ENCODE results near the gene TBX2.
"Not testable (repeated sequence)": the region's sequence is repeated elsewhere in the genome, so short reads cannot be mapped to it uniquely, and the experiment has no call there.

The TBX2 gene

DNA sequence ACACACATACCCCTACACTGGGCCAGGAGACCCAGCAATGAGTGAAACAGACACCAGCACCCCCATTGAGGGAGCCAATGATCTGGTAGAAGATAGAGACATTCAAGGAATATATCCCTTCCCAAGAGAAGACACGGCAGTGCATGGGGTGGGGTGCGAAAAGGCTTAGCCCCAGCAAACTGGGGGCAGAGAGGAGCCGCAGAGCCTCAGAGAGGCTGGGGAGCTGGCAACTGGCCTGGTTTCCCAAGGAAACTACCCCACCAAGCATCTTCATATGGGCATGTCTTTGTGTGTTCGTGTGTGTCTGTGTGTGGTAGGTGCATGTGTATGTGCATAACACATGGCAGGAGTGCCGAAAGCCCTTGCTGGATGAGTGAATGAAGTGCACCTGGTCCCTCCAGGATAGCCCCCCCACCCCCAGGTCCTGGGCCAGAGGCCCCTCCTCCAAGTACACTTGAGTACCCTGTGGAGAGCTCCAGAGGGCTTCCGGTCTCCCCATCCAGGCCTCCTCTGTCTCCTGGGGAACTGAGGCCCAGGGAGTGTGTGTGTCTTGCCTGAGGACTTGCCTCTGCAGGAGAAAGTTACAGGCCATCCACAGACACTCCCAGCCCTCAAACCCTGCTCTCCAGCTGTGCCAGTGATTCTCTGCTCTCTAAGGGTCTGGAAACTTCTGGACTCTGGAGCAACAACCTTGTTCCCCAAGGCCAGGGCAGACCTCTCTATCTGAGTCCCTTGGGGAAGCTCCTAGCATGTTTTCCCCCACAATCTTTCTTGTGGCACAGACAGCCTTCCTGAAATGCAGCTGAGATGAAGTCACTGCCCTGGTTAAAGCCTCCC is 15.9 kb downstream of the TBX2 start:
- DNase-seq, result no peak

DNA sequence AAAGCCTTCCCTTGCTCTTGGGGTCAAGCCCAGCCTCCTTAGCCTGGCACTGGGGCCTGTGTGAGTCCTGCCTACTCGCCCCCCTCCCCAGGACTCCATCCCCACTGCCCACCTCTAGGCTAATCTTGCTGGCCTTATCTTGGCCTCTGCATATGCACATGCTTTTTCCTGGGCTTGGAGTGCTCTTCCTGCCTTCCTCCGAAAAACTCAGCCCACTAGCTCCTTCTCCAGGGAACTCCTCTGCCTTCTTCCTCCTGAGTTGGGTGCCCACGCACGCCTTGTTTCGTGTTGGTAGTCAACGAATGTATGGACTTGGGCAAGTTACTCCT is 16.5 kb downstream of the TBX2 start:
- DNase-seq, result no peak

DNA sequence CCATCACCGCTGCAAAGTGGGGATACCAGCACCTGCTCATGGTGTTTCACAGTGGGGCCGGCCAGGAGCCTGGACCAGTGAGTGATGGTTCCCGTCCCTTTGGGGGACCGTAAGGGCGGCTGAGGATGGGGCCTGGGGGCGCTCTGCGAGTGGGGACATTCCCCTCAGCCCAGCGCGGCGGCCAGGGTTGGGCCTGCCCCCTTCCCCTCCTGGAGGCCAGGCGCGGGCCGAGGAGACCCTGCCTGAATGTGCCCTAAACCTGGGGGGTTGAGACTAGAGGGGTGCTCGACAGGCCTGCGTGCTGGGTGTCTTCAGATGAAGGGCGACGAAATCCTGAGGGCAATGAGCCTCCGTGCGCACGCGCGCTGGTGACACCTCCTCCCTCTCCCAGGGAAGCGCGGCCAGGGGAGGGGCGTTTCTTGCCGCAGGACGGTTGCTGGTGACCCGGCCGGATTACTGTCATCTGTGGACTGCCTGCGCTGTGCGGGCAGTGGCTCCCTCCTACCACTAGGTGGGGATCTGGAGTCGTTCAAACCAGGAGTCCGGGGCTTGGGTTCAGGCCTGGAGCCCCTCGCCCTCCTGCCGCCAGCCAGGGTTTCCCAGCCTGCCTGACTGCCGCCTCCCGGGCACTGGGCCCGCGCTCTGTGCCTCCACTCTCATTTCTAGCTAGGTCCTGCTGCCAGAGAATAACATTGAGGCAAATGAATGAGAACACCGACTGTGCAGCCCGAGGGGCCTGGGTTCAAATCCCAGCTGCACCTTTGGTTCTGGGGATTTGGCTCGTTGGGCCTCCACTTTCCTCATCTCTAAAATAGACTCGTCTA is 17.1 kb downstream of the TBX2 start:
- peak; percentile 93 for DNase-seq

DNA sequence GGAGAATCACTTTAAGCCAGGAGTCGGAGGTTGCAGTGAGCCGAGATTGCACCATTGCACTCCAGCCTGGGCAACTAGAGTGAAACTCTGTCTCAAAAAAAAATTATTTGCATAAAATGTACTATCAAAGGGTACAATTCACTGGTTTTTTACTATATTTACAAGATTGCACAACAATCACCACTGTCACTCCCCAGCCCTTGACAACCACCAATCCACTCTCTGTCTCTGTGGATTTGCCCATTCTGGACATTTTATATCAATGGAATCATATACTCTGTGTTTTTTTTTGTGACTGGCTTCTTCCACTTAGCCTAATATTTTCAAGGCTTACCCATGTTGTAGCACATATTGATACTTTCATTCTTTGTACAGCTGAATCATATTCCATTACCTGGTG is 18.8 kb downstream of the TBX2 start:
- DNase-seq, result no peak

DNA sequence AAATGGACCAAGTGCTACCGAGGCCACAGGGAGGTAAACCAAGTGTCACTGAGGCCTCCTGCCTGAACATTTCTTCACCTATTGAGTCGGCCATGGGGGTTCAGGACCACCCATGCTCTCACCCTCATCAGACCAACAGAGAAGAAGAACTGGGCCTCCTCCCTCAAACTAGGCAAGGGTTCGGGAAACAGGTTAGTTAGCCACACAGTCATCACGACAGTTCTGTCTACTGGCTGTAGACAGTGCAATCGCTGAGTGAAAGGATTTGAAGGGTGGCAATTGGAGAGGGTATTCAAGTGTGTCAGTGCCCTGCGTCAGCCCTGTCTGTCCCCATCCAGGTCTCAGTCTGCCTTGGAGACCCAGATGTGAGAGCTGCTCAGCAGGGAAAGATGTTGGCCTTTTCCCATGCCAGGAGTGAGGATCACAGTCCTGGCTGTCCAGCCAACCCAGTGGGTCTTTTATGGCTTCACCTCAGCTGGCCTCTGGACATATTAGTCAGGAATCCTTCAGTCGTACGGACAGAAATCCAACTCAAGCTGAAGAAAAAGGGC is 19.9 kb downstream of the TBX2 start:
- DNase-seq, result no peak

DNA sequence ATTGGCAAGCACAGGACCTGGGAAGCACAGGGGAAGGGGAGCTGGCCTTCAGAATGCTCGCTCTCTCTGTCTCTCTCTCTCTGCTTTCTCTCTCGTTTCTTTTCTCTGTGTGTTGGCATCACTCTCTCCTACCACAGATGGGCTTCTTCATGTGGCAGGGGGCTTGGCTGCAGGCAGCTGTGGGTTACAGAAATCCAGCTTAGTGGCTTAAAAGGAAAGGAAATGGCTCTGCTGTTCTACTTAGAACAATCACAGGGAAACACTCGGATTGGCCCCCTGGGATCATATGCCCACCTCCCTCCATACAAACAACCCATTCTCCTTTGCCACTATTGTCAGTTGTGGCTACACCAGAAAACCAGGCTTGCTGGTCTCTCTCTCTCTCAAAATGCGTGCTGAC is 20.4 kb downstream of the TBX2 start:
- no peak for DNase-seq

DNA sequence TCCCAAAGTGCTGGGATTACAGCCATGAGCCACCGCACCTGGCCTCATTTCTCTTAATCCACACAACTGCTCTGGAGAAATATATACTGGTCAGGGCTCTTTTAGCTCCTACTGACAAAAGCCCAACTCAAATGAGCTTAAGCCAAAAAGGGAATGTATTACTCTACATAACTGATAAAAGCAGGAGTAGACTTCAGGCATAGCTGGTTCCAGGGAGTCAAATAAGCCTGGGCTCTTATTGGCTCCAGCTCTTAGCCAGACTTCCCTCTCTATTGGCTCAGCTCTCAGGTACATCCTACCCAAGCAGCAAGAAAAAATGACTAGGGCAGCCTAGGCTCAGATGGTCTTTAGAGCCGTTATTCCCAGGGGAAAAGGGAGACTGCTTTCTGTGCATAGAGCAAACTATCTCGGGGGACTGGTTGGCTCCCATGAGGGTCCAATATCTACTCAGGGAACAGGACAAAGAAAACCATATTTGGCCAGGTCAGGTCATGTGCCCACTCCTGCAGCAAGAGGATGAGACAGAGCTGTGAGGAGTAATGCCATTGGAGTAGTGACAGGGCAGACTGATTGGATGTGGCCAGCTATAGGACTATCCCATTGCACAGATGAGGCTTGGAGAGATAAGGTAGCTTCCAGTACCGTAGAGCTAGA is 21.2 kb downstream of the TBX2 start:
- no peak for DNase-seq

DNA sequence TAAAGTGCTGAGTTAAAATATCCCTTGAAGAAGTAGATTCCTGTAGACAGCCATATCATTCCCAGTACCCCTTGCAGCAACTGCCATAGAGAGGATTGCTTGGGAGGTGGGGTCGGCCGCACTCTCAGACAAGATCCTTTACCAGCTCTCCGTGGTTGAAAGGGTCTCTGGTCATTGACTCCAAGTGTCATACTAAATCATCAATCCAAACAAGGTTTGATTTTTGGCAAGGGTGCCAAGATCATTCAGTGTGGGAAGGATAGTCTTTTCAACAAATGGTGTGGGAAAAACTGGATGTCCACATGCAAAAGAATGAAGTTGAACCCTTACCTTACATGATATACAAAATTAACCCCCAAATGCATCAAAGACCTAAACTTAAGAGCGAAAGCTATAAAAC is 21.8 kb downstream of the TBX2 start:
- DNase-seq, result no peak

DNA sequence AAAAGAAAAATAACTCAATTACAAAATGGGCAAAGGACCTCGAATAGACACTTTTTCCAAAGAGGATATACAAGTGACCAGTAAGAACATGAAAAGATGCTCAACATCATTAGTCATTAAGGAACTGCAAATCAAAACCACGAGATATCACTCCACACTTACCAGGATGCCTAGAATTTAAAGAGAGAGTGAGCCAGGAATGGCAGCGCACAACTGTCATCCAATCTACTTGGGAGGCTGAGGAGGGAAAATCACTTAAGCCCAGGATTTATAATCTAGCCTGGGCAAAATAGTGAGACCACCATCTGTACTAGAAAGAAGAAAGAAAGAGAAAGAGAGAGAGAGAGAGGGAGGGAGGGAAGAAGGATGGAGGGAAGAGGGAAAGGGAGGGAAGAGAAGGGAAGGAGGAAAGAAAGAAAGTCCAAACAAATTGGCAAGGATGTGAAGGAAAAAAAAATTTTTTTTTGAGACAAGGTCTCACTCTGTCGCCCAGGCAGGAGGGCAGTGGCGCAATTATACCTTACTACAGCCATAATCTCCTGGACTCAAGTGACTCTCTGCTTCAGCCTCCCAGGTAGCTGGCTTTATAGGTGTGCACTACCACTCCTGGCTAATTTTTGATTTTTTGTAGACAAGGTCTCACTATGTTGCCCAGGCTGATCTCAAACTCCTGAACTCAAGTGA is 22.6 kb downstream of the TBX2 start:
- no peak for DNase-seq

DNA sequence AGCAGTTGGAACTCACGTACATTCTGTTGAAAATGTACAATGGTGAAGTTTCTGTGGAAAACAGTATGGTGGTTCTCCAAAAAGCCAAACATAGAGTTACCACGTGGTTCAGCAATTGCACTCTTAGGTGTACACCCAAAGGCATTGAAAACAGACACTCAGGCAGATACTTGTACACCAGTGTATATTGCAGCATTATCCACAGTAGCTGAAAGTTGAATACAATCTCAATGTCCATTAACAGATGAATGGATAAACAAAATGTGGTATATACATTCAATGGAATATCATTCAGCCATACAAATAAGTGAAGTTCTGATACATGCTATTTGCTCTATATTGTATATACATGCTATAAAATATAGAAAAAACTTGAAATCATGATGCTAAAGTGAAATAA is 23.2 kb downstream of the TBX2 start:
- DNase-seq, result no peak

DNA sequence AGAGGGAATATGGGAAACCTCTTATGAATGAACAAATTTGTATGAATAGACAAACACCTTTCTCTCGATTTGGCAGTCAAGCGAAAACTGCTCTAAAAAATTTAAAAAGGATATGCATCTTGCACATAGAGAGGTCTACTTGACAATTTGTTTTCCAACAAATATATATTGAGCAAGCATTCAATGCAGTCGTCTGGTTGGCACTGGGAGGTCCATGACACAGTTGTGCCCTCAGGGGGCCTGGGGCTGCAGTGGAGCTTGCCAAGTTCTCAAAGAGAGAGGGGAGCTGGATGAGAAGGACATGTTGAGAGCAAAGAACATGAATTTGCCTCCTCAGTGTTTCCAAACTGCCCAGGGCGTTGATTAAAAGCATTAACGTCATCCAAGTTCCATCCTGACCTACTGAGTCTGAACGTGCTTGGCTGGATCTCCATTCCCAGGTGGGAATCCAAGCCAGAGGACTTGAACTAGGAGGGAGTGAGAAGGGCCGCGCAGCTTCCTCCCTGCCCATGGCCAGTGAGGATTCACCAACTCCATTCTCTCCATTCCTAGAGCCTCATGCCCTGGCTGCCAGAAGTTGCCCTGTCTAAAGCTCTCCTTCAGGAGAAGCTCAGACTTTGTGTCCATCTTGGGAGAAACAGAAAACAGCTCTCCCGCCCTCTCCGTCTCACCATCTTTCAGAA is 24.5 kb downstream of the TBX2 start:
- DNase-seq, result no peak

DNA sequence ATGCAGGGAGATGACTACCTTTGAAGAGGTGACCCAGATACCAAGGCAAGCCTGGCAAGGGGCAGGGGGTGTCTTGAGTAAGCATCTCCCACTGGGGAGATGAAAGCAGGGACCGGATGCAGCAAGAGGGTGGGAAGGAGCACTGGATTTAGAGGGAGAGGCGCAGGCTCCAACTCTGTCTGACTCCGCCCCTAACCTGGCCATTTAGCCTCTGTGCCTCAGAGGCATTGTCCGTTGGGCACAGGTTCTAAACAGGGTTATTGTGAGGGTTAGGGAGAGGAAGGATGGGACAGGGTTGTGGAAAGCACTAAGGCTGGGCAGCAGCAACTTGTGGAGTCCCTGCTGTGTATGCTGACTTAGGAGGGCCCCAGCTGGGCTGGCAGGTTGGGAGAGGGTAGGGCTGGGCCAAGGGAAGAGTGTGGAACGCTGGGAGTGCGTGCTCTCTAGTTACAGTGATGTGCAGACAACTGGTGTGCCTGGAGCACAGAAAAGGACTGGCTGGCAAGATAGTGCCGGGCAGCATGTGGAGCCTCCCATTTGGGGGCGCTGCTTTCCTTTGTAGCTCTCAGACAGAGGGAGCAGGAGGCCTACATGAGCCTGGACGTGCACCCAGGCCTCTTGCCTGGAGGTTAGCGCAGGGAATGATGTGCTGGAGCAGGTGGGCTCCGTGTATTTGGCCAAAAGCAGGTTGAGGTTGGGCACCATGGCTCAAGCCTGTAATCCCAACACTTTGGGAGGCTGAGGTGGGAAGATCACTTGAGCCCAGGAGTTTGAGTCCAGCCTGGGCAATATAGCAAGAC is 26.2 kb downstream of the TBX2 start:
- DNase-seq, result peak; percentile 36

DNA sequence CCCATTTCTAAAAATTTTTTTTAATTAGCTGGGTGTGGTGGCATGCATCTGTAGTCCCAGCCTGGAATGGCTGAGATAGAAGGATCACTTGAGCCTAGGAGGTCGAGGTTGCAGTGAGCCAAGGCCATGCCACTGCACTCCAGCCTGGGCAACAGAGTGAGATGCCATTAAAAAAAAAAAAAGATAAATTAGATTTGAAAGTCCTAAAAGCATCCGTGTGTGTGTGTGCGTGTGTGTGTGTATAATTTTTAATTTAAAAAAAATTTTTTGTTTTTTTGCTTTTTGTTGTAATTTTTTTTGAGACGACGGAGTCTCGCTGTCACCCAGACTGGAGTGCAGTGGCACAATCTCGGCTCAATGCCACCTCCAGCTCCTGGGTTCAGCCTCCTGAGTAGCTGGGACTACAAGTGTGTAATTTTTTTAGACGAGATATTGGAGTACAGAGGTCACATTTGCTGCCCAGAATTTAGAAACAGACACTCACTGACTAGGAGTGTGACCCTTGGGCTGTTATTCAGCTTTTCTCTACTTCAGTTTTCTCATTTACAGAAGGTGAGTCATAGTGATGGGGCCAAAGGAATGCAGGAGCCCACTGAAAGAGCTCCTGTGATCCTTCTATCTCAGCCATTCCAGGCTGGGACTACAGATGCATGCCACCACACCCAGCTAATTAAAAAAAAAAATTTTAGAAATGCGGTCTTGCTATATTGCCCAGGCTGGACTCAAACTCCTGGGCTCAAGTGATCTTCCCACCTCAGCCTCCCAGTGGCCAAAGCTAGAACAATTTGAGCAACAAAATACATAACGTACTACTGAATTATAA is 27.1 kb downstream of the TBX2 start:
- no peak for DNase-seq

DNA sequence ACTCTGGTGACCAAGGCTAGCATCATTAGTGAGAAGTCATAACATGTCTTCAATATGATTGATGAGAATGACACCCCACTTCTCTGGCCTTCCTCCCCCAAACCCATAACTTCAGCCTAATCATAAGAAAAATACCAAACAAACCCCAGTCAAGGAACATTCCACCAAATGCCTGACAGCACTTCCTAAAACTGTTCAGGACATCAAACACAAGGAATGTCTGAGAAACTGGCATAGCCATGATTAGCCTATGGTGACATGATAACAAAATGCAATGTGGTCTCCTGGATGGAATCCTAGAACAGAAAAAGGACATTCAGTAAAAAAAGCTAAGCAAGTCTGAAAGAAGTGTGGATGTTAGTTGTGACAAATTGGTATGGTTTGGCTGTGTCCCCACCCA is 27.9 kb downstream of the TBX2 start:
- DNase-seq, result no peak

DNA sequence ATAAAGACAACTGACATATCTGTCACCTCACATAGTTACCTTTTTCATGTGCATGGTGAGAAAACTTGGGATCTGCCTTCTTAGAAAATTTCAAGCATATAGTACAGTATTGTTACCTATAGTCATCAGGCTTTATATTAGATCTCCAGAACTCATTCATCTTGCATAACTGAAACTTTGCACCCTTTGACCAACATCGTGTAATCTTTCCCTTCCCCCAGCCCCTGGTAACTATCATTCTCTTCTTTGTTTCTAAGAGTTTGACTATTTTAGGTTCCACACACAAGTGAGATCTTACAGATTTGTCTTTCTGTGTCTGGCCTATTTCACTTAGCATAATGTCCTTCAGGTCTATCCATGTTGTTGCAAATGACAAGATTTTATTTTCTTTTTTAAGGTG is 29.6 kb downstream of the TBX2 start:
- DNase-seq, result no peak

DNA sequence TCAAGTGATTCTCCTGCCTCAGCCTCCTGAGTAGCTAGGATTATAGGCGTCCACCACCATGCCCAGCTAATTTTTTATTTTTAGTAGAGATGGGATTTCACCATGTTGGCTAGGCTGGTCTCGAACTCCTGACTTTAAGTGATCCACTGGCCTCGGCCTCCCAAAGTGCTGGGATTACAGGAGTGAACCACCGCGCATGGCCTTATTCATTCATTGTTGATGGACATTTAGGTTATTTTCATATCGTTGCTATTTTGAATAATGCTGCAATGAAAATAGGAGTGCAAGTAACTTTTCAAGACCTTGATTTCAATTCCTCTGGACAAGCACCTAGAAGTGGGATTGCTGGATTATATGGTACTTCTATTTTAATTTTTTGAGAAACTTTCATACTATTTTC is 30.2 kb downstream of the TBX2 start:
- not testable (repeated sequence) for DNase-seq

DNA sequence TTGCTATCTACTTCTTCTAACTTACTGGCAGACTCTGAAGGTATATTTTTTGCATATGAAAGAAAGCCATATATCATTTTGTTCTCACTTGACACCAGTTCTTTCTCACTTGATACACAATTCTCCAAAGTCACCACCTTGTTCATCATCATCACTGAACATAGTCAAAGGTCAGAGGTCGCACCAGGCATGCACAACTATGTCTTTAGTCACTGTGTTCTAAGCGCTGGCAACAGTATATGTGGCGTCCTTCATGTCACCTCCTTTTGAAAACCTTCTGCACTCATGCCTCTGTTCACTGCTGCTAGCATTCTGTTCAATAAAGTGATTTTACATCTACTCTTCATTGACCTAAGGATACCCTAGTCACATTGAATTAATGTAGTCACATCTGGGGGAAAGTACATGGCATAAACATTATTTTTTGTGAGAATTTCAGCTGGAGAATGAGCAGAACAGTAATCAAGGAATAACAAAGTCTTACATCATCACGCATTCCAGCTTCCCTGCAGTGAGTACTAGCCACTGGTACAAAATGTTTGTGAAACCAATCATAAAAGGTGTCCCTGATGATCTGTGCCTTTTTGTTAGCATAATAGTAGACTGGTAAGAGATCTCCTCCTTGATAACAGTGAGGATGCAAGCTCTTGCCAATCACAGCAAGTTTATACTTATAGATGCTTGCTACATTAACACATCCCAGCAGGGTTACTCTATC is 32.1 kb downstream of the TBX2 start:
- no peak for DNase-seq

DNA sequence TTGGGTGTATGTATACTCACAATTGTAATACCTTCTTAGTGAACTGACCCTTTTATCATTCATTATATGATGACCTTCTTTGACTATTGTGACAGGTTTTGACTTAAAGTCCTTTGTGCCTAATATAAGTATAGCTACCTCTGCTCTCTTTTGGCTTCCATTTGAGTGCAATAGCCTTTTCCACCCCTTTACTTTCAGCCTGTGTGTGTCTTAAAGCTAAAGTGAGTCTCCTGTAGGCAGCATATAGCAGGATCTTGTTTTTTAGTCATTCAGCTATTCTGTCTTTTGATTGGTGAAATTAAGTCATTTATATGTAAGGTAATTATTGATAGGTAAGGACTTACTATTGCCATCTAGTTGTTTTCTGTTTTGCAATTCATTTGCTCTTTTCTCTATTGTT is 36.6 kb downstream of the TBX2 start:
- no peak for DNase-seq

DNA sequence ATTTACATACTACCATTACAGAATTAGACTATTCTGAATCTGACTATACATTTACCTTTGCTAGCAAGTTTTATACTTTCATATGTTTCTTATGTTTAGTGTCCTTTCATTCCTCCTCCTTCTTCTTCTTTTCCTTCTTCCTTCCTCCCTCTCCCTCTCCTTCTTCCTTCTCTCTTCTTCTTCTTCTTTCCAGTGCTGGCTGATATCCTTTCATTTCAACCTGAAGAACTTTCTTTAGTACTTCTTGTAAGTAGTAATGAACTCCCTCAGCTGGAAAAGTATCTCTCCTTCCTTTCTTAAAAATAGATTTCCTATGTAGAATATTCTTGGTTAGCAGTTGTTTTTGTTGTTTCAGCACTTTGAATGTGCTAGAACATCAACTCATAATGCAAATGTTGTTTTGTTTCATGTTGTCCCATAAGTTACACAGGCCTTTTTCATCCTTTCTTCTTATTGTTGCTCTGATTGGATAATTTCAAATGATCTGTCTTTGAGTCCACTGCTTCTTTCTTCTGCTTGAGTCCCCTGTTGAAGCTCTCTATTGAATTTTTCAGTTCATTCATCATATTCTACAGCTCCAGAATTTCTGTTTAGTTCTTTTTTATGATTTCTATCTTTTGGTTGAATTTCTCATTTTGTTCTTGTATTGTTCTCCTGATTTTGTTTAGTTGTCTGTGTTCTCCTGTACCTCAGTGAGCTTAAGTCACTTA is 37.5 kb downstream of the TBX2 start:
- DNase-seq, result no peak

All from DMS53 (cell line).